ENCODE data around the gene TAS2R60. TPM values are rescaled to one million over a fixed set of nuclear protein-coding genes. Genes with fewer than 3 reads are reported as not detected.

The TAS2R60 gene
- total and polyA plus RNA-seq, 4 donors: 0.50 TPM; not detected in 3

- Histone ChIP-seq H3K27me3 (ENCODE audit: control insufficient read depth in 4 of 4, insufficient read depth in 4 of 4, low read length in 3 of 4) (no peaks in the 10 kb centered on the region), H3K4me1 (ENCODE audit: control insufficient read depth in 4 of 4, insufficient read depth in 4 of 4, low read length in 3 of 4) (peaks cover 8 to 42% (median 34%) of the 10 kb centered on the region in 4 donors), H3K9me3 (ENCODE audit: control insufficient read depth in 4 of 4, low read length in 3 of 4) (no peaks in the 10 kb centered on the region), H3K9ac (ENCODE audit: low read depth in 1 of 2, low read length in 2 of 2) (no peak overlapping the region), H3K36me3 (ENCODE audit: control insufficient read depth in 4 of 4, insufficient read depth in 3 of 4, low read depth in 1 of 4, low read length in 3 of 4) (no peaks in the 10 kb centered on the region), H3K27ac (ENCODE audit: low read depth in 1 of 2, low read length in 2 of 2) (no peak overlapping the region), H3K4me3 (ENCODE audit: low read depth in 1 of 3, low read length in 3 of 3) (no peak overlapping the region)
- TF ChIP-seq NR2F2 (IDR thresholded peaks at IDR 0.05): no peak
- TF ChIP-seq MAX (IDR thresholded peaks at IDR 0.05): no peak
- TF ChIP-seq YY1 (IDR thresholded peaks at IDR 0.05): no peak
- TF ChIP-seq RXRA (IDR thresholded peaks at IDR 0.05): no peak
- TF ChIP-seq SP1 (IDR thresholded peaks at IDR 0.05): no peak
- no peak for TF ChIP-seq RAD21 (IDR thresholded peaks at IDR 0.05)
- no peak for TF ChIP-seq GABPA (IDR thresholded peaks at IDR 0.05 in 1 of 2, conservative IDR thresholded peaks at IDR 0.05 in 1 of 2)
- TF ChIP-seq TAF1 (conservative IDR thresholded peaks at IDR 0.05): no peak
- TF ChIP-seq FOXA1 (IDR thresholded peaks at IDR 0.05): no peak
- TF ChIP-seq ATF3 (IDR thresholded peaks at IDR 0.05): no peak
- TF ChIP-seq CTCF (IDR thresholded peaks at IDR 0.05; ENCODE audit: low read depth, low read length, missing input control): no peak
- 95% methylated on average over 4 of the region's 4 CpGs for WGBS
- no peak for DNase-seq (ENCODE audit: low spot score)
Measured at GRCh38 chr7:143433759-143434158, 9.5 kb upstream of the TAS2R60 start.

- H3K27me3 ChIP-seq (ENCODE audit: control insufficient read depth in 4 of 4, insufficient read depth in 4 of 4, low read length in 3 of 4): no peaks in the 10 kb centered on the region
- peaks cover 8 to 42% (median 34%) of the 10 kb centered on the region in 4 donors for H3K4me1 ChIP-seq (ENCODE audit: control insufficient read depth in 4 of 4, insufficient read depth in 4 of 4, low read length in 3 of 4)
- no peak for DNase-seq (ENCODE audit: low spot score)
- no peak overlapping the region for H3K4me3 ChIP-seq (ENCODE audit: low read depth in 1 of 3, low read length in 3 of 3)
- WGBS: 35% methylated on average over 9 of the region's 9 CpGs
- peak in 1 of 2 donors; percentile 23 for TF ChIP-seq EGR1 (IDR thresholded peaks at IDR 0.05; ENCODE audit: low read depth in 2 of 2)
- TF ChIP-seq RXRA (IDR thresholded peaks at IDR 0.05): peak; percentile 50 to 88
- TF ChIP-seq TAF1 (conservative IDR thresholded peaks at IDR 0.05): no peak
- TF ChIP-seq SP1 (IDR thresholded peaks at IDR 0.05): peak; percentile 49
- peak; percentile 77 for TF ChIP-seq MAX (IDR thresholded peaks at IDR 0.05)
- TF ChIP-seq ATF3 (IDR thresholded peaks at IDR 0.05): peak; percentile 27
- TF ChIP-seq FOXA1 (IDR thresholded peaks at IDR 0.05): peak; percentile 72
- peak; percentile 50 for TF ChIP-seq REST (IDR thresholded peaks at IDR 0.05)
- TF ChIP-seq GABPA (IDR thresholded peaks at IDR 0.05 in 1 of 2, conservative IDR thresholded peaks at IDR 0.05 in 1 of 2): no peak
- TF ChIP-seq RAD21 (IDR thresholded peaks at IDR 0.05): peak in 1 of 2 donors; percentile 30
- TF ChIP-seq JUND (IDR thresholded peaks at IDR 0.05): peak; percentile 85 to 90
- TF ChIP-seq CTCF (IDR thresholded peaks at IDR 0.05; ENCODE audit: low read depth, low read length, missing input control): no peak
- peak; percentile 70 for TF ChIP-seq FOXA2 (IDR thresholded peaks at IDR 0.05)
- TF ChIP-seq HNF4G (IDR thresholded peaks at IDR 0.05): peak; percentile 33
- TF ChIP-seq NR2F2 (IDR thresholded peaks at IDR 0.05): no peak
- TF ChIP-seq ZBTB33 (IDR thresholded peaks at IDR 0.05): peak; percentile 46
- peak; percentile 54 for TF ChIP-seq YY1 (IDR thresholded peaks at IDR 0.05)
- peak; percentile 75 to 86 for TF ChIP-seq HNF4A (conservative IDR thresholded peaks at IDR 0.05)
- H3K9ac ChIP-seq (ENCODE audit: low read depth in 1 of 2, low read length in 2 of 2): no peak overlapping the region
- H3K27ac ChIP-seq (ENCODE audit: low read depth in 1 of 2, low read length in 2 of 2): peak overlapping the region in 1 of 2 donors; percentile 33
- no peaks in the 10 kb centered on the region for H3K36me3 ChIP-seq (ENCODE audit: control insufficient read depth in 4 of 4, insufficient read depth in 3 of 4, low read depth in 1 of 4, low read length in 3 of 4)
- no peaks in the 10 kb centered on the region for H3K9me3 ChIP-seq (ENCODE audit: control insufficient read depth in 4 of 4, low read length in 3 of 4)
Measured at GRCh38 chr7:143434660-143435059, 8.6 kb upstream of the TAS2R60 start.

Data from liver (tissue), 9 donors.